ENCODE results near the gene ARSB. TPM values are rescaled to one million over a fixed set of nuclear protein-coding genes. Genes with fewer than 3 reads are reported as not detected.

Gene ARSB
- polyA plus RNA-seq, 1 of the 3 experiments (the other 2 are of a cell fraction) = 12.5 TPM

- H4K20me1 ChIP-seq (ENCODE audit: insufficient read depth) = no peaks in the 10 kb centered on the region
- H3K27me3 ChIP-seq (ENCODE audit: insufficient read depth) = no peaks in the 10 kb centered on the region
- no peaks in the 10 kb centered on the region for H3K36me3 ChIP-seq (replicated peaks in 1 of 2; ENCODE audit: control insufficient read depth in 1 of 2, insufficient read depth in 2 of 2, low read length in 1 of 2)
- H3K4me3 ChIP-seq (ENCODE audit: low read depth in 2 of 2, low read length in 1 of 2) = no peak overlapping the region
- no peaks in the 10 kb centered on the region for H3K79me2 ChIP-seq (ENCODE audit: insufficient read depth)
- H3K9ac ChIP-seq = no peak overlapping the region
- no peak for DNase-seq
- 96% methylated on average over 8 of the region's 8 CpGs for WGBS (ENCODE audit: low lambda C conversion rate)
- no peaks in the 10 kb centered on the region for H3K9me3 ChIP-seq
- CTCF ChIA-PET = interaction anchor here (0.8 to 1.8 kb wide), 4 partner anchors 36 to 385 kb away, joined by 3 to 5 read pairs (median 4); no protein-coding TSS in a partner anchor
- peaks cover 8 to 11% of the 10 kb centered on the region in 2 experiments; a peak in 2 of 4 replicates for H3K4me1 ChIP-seq (ENCODE audit: control insufficient read depth in 1 of 2, insufficient read depth in 2 of 2, low read depth in 1 of 2, low read length in 1 of 2)
- H3K4me2 ChIP-seq = no peak overlapping the region
- TF ChIP-seq, protein P1, sequence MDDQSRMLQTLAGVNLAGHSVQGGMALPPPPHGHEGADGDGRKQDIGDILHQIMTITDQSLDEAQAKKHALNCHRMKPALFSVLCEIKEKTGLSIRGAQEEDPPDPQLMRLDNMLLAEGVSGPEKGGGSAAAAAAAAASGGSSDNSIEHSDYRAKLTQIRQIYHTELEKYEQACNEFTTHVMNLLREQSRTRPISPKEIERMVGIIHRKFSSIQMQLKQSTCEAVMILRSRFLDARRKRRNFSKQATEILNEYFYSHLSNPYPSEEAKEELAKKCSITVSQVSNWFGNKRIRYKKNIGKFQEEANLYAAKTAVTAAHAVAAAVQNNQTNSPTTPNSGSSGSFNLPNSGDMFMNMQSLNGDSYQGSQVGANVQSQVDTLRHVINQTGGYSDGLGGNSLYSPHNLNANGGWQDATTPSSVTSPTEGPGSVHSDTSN (IDR thresholded peaks at IDR 0.05) = no peak
- TF ChIP-seq USF2 (IDR thresholded peaks at IDR 0.05; ENCODE audit: borderline replicate concordance, low read depth, low read length) = no peak
- TF ChIP-seq RFX5 (IDR thresholded peaks at IDR 0.05; ENCODE audit: low read length) = no peak
- no peak for TF ChIP-seq RAD21 (IDR thresholded peaks at IDR 0.05; ENCODE audit: low read length)
- no peak for TF ChIP-seq RXRA (IDR thresholded peaks at IDR 0.05; ENCODE audit: borderline replicate concordance, low read depth)
- no peak for TF ChIP-seq CHD2 (IDR thresholded peaks at IDR 0.05; ENCODE audit: low read length, partially characterized antibody)
- TF ChIP-seq, protein P2, sequence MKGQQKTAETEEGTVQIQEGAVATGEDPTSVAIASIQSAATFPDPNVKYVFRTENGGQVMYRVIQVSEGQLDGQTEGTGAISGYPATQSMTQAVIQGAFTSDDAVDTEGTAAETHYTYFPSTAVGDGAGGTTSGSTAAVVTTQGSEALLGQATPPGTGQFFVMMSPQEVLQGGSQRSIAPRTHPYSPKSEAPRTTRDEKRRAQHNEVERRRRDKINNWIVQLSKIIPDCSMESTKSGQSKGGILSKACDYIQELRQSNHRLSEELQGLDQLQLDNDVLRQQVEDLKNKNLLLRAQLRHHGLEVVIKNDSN (IDR thresholded peaks at IDR 0.05; ENCODE audit: borderline replicate concordance, low read depth) = no peak
- no peak for TF ChIP-seq EZH2phosphoT487 (IDR thresholded peaks at IDR 0.05; ENCODE audit: borderline replicate concordance, low read depth)
- no peak for TF ChIP-seq POLR2AphosphoS5 (IDR thresholded peaks at IDR 0.05; ENCODE audit: low read depth, low read length)
- TF ChIP-seq TEAD4 (IDR thresholded peaks at IDR 0.05; ENCODE audit: borderline replicate concordance, insufficient read depth) = no peak
- TF ChIP-seq, protein P3, sequence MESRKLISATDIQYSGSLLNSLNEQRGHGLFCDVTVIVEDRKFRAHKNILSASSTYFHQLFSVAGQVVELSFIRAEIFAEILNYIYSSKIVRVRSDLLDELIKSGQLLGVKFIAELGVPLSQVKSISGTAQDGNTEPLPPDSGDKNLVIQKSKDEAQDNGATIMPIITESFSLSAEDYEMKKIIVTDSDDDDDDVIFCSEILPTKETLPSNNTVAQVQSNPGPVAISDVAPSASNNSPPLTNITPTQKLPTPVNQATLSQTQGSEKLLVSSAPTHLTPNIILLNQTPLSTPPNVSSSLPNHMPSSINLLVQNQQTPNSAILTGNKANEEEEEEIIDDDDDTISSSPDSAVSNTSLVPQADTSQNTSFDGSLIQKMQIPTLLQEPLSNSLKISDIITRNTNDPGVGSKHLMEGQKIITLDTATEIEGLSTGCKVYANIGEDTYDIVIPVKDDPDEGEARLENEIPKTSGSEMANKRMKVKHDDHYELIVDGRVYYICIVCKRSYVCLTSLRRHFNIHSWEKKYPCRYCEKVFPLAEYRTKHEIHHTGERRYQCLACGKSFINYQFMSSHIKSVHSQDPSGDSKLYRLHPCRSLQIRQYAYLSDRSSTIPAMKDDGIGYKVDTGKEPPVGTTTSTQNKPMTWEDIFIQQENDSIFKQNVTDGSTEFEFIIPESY (IDR thresholded peaks at IDR 0.05; ENCODE audit: borderline replicate concordance, low read depth) = no peak
- TF ChIP-seq JUND (IDR thresholded peaks at IDR 0.05) = no peak
- TF ChIP-seq REST (IDR thresholded peaks at IDR 0.05; ENCODE audit: low read depth, low read length) = no peak
- no peak for TF ChIP-seq EP300 (IDR thresholded peaks at IDR 0.05; ENCODE audit: borderline replicate concordance in 1 of 2, low read depth in 1 of 2, low read length in 1 of 2)
- TF ChIP-seq SIN3A (IDR thresholded peaks at IDR 0.05; ENCODE audit: borderline replicate concordance, low read depth, low read length) = no peak
- no peak for TF ChIP-seq NFIC (IDR thresholded peaks at IDR 0.05; ENCODE audit: borderline replicate concordance)
- no peak for TF ChIP-seq YY1 (IDR thresholded peaks at IDR 0.05; ENCODE audit: low read depth)
- TF ChIP-seq MEF2A (IDR thresholded peaks at IDR 0.05; ENCODE audit: borderline replicate concordance, low read depth) = no peak
- TF ChIP-seq RCOR1 (IDR thresholded peaks at IDR 0.05; ENCODE audit: low read length) = no peak
- peaks cover 7% of the 10 kb centered on the region for H3F3A ChIP-seq (replicated peaks; ENCODE audit: insufficient read depth)
- H3K27ac ChIP-seq (ENCODE audit: low read depth in 2 of 2, low read length in 1 of 2) = no peak overlapping the region
- no peaks in the 10 kb centered on the region for H3K9me2 ChIP-seq
- no peak overlapping the region for H2AFZ ChIP-seq (ENCODE audit: low read depth)
- POLR2A ChIA-PET = no interaction called here
Observed at GRCh38 chr5:78922879-78923621, 62.1 kb downstream of the ARSB start.

All from SK-N-SH (cell line).